GM21576 (cell line): ENCODE measurements around the gene OPALIN.

Source experiments
- ATAC-seq: cut with Tn5 transposase; IDR thresholded peaks from one replicate; pipeline ENCODE4 v1.9.1; 2021; ENCODE audit warnings: mild to moderate bottlenecking, moderate library complexity; ENCODE audit not compliant: unreplicated experiment

OPALIN gene

DNA sequence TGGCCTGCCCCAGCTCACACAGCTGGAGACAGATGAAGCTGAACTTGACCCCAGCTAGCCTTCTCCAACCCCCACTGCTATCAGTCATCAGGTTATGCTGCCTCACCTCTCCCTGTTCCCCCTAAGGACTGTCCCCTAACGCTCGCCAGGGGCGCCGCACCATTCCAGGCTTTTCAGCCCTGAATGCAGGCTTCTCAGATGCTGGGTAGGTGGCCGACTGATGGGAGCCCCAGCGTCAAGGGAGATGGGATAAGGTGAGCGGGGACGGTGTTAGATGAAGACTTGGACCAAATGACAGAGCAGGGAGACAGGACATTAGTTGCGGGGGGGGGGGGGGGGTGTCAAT, 15.8 kb upstream of the OPALIN start:
- no peak for ATAC-seq

DNA sequence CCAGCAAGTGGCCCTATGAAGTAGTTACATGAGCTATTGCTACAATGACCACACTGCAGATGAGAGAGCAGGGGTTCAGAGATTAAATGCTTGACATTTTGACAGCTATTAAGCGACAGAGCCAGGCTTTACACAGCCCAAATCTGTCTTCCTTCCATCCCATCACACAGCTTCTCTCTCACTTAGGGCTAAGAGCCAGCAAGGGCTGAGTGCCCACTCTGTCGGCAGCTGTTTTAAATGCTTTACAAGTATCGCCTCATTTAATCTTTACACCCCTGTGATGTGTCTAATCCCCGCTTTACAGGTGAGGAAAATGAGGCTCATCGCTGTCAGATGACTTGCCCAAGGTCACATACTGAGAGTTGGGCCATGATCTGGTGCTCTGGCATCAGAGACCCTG, 15.2 kb upstream of the OPALIN start:
- no peak for ATAC-seq

DNA sequence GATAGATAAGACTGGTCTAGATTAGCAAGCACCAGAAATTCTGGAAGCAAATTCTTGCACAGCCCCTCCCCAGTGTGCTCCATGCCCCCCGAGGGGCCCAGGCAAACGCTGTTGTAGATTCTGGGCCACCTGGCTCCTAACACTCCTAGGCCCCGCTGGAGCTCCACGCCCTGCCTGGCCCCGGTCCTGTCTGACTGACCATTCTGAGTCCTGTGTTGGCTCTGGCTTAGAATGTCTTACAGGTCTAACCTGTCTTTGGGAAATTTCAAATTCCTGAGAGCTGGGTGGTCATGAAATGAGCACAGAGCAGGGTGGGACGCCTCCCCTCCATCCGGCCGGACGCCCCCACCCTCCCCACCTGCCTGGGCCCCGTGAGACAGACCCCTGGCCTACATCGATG, 12.6 kb upstream of the OPALIN start:
- no peak for ATAC-seq

DNA sequence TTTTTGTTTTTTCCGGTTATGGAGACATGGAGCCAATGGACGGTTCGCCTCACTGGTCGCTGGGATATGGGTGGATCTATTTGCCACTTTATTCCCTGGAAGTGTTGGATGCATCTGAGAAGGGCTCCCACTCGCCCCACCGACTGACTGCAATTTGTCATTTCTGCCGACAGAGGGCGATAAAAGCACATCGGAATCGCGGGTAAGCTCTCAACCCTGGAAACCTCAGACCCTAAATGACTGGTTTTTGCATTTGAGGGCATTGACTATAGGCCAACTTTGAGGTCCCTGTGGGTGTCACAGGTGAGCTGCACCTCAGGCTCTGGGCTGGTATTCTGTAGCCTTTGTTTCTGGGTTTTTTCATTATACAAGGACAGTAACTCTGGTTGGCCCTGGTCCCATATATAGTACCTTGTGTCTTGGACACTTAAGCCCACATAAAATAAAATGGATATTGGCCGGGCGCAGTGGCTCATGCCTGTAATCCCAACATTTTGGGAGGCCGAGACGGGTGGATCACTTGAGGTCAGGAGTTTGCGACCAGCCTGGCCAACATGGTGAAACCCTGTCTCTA, 11.9 kb upstream of the OPALIN start:
- ATAC-seq = no peak

DNA sequence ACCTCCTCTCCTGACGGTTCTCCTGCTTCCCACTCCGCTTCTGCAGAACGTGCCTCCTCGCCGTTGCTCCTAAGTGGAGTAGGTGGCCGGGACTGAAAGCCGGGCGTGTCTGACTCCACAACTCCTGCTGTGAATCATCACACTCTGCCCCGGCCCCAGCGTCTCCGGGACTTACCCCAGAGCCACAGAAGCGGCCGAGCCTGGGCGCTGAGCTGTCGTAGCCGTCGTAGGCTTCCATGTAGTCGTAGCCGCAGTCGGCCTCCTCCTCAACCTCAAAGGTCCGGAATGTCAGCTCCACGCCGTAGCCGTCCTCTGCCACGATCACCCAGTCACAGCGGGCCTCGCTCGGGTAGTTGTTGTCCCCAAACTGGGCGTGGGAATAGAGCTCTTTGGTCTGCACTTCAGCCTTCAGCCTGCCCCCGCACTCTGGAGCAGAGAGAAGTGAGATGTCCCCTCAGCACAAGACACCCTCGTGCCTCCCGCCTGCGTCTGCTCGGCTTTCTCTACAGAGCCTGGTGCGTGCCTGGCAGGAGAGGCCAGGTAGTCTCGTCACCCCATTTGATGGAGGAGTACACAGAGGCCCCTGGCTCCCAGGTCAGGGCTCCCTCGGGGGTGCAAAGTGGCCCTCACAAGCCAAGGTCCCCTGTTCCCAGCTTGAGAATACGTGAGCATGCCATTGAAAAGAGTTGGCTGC, 11.2 kb upstream of the OPALIN start:
- no peak for ATAC-seq

DNA sequence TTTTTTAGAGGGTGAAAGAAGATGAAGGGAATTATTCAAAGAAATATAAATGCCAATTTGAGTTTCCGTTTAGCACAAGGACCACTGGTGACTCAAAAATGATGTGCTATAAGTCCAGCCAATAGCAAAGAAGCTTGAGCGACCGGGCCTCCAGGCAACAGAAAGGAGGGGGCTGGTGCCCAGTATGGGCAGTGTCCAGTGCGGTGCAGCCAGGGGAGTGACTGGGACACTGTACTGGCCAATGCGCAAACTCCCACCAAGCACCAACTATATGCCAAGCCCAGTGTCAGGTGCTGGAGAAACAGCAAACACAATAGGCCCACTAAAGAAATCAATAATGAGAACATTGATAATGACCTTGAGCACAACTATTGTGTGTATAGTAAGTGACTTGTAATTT, 10.2 kb upstream of the OPALIN start:
- ATAC-seq = no peak

DNA sequence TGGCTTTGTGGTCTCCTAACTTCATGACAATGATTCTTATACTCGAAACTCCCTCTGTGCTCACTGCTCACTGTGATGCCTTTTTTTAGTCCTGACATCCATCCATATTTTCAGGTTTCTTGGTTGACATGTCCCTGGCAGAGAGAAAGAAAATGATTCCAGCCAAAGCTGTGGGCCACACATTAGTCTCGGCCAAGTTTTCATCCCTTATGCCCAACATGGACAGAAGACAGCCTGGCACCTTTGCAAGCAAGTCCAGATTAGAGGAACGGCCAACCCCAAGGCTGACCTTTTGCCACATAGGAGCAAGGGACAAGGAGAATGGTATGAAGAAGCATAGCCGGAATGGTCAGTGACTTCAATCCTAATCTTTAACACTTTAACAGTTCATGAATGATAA, 8.7 kb upstream of the OPALIN start:
- ATAC-seq = no peak

DNA sequence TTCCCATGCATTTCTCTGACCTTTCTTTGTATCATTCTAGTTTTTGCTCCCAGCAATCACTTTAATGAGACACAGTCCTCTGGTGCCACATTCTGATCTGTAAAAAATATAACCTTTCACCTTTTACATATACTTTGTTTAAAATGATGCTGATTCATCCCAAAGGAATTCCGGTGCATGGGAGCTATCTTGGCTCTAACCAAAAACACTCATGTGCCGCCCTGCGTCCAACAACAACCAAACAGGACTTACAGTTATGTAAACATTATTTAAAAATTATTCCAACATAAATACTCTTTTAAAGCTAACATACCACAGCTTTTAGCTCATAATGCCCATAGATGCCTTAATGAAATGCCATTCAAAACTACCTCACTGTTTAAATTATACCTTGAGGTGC, 7.7 kb upstream of the OPALIN start:
- ATAC-seq = no peak

DNA sequence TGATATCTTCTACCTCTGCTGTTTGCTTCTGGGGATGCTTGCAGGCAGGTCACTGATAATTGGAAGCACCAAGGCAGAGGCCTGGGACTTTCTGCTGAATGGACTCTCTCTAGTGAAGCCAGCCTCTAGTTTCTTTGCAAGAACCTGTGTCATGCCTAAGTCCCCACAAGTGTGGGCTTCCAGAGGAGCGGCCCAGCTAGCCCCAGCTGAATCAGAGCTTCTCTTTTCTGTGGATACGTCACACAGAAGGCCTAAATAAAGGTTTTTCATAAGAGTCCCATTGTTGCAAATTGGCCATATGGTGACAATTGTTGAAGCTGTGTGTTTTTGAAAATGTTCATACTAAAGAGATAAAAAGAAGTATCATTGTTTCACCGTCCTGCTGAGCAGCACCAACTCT, 6.8 kb upstream of the OPALIN start:
- ATAC-seq = no peak

DNA sequence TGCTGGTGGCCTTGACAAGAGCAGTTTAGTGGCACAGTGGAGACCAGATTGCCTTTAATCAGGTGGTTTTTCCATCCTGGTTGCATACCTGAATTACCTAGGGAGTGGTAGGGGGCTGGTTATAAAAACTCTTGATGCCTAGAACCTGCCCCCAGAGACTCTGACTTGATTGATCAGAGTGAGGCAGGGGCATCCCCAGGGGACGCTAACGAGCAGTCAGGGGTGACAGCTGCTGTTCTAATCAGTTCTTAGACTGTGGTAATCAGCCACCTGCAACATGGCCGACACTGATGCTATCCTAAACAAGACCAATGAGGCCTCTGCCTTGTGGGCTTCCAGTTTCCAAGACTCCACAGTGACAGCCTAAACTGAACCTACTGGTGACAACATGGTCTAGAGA, 2.0 kb upstream of the OPALIN start:
- no peak for ATAC-seq

DNA sequence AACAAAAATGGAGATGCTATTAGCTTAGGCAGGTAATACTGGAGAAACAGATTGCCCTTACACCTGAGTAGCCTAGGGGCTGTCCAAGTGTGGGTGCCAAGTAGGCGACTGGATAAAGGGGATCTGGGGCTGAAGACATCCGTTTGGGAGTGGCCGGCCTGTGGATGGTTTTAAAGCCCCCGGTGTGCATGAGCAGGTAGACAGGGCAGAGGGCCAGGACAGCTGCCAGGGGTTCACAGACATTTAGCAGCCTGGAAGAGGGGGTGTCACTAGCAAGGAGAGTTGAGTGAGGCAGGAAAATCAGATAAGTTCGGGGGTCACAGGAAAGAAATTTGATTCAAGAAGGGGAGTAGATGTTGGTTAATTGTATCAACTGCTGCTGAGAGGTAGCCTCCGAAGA, 1.5 kb upstream of the OPALIN start:
- no peak for ATAC-seq

DNA sequence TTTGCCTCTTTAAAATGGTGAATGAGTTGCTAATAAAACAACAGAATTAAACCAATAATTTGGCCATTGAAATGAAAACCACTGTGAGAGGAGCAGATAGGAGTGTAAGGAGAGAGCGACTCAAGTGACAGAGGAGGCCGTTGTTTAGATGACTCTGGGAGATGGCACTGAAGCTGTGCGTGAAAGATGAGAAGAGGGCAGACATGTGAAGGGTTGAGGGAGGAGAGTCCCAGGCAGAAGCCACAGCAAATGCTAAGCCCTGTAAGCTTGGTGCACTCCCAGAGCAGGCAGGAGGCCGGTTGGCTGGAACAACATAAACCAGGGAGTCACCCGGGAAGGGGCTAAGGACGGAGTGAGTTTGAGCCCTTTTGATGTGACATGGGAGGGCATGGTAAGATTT, 814 bp upstream of the OPALIN start:
- ATAC-seq = no peak

DNA sequence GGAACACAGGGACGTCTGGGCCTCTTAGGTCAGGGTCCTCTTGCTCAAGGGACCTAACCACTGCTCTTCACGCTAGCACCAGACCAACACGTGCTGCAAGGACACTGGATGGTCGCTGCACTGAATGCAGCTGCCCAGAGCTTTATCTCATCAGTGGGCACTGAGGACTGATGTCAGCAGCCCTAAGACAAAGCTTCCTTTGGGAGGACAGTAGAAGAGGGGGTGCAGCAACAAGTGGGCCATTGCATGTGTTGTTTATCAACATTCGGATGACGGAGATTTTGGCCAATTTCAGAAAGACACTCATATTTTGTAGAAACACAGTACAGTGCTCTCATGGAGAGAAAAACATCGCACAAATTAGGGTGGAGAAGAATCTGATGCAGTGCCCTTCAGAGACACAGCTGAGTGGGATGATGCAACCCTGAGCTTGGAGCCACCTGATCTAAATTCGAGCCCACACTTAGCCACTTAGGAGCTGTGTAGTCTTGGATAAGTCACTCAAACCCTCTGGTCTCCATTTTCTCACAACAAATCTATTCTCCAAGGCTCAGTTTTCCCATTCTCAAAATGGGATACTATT, 1.7 kb downstream of the OPALIN start:
- no peak for ATAC-seq

DNA sequence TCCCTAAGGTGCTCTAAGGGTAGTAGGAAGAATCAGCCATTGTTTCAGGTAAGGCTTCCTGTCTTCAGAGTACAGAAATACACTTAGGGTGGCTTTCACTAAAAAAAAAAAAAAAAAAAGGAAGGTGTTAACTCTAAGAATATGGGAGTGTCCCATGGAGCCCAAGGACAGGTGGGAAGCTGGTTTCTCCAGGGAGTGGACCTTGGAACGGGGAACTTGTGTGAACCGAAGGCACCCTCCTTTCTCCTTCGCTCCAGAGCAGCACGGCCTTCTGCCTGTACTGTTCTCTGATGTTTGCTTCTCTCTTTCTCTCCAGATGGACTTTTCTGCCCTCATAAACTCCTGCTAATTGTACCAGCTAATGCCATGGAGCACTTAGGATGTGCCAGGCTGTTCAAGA, 6.2 kb downstream of the OPALIN start:
- no peak for ATAC-seq

DNA sequence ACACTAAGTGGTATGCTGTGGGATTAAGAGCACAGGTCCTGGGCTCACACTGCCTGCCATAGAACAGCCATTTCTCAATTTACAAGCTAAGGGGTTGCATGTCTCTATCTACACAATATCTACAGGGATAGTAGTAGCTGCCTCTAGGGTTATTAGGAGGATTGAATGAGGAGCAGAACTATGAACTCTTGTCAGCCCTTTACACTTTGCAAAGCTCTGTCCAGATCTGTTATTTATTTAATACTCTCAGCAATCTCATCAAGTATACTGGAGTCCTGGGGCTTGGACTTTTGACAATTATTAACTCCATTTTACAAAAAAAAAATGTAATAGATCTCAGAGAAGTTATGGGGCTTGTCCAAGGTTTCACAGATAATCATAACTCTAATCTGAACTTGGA, 6.8 kb downstream of the OPALIN start:
- ATAC-seq = no peak

DNA sequence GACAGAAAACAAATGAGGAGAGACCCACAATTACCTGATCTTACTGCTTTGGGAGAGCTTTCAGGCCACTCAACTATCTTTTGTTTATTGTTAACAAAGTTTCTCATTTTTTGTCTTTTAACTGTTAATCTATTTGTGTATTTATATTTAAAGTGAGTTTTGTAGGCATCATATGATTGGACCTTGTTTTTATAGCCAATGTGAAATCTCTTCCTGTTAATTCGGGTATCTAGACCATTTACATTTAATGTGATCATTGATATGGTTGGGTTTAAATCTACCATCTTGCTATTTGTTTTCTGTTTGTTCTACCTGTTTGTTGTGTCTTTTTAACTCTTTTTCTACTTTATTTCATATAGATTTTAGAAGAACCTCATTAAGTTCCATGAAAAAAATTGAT, 12.5 kb downstream of the OPALIN start:
- no peak for ATAC-seq

DNA sequence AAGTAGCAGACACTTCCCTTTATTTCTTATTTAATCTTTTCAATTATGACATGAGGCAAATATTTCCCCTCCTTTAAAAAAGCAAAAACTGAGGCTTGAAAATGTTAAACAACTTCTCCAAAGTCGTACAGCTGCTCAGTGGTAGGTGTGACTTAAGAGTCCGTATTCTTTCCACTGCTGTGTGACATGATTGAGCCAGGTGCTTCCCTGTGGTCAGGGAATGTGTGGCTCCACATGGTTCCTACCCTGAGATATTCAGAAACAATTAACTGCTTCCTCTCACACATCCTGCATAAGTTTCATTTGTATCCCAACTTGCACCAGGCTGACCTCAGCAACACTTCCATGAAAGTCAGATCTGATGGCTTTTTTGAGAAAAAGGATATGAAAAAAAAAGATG, 13.6 kb downstream of the OPALIN start:
- ATAC-seq = no peak

DNA sequence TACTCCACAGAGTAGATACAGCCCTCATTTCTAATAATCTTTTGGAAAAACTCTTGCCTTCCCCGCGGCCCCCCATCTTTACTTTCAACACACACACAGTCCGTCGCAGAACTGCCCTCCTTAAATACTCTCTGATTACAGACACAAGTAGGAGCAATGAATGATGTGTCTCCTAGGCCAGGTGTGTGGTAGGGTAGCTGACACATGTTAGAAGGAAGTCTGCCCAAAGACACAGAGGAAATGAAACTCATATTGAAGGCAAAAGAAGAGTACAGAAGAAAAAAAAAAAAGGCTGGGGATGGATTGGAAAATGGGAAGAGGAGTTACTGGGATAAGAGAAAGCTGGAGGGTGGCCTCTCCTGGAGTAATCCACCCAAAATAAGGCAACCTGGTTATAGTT, 14.6 kb downstream of the OPALIN start:
- ATAC-seq = no peak

DNA sequence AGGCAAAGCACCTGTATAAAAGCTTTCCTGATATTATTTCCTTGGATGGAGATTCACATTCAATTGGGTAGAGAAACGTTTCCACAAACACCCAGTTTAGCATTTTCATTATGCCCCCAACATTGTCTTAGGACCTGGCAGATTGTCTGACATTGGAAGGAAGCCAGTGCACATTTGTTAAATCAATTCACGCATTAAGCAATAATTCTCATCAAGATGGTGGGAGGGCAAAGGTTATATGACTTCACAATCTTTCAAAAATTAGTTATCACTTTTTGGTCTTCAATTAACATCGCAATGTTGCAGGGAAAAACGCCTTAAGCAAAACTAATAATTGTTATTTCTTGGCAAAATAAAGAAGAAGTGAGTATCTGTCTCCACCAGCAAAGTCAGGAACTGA, 16.4 kb downstream of the OPALIN start:
- no peak for ATAC-seq

DNA sequence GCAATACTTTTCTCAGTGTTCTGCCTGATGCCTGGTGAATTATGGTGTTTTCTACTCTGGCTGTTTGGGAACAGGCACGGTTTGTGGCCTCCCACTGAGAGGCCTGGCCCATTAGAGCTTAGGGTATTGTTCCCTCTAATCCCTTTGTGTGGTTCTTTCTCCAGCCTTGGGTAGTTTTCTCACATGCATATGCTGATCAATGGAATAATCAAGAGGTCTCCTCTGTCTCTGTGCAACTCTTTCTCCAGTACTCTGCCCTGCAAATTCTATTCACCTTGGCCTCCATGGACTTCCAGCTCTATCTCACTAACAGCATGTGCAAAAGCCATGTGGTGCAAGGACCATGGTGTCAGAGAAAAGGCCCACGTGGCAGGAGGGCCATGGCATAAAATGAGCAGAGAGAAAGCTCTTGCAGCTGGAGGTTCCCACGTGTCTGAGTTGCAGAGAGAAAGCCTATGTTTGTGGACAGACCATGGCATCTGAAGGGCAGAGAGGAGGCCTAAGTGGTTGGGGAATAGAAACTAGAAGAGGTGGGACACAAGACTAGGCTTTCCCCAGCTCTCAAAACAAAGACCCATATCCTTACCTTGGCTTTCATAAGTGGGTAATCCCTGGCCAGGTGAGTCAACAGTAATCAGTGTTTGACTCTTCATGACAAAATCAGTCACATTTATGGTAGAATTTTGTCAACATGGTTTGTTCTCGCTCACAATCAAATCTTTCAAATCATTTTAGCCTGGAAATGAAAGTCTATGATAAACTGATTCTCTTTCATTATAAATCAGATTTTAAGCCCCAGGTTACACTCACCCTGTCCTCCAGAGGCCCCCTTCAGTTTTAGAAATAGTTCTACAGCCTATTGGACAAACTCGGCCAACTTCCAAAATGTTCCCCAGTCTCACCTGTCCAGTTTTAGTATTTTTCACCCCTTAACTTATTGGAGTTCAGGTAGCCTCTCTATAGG, 17.3 kb downstream of the OPALIN start:
- ATAC-seq = no peak

DNA sequence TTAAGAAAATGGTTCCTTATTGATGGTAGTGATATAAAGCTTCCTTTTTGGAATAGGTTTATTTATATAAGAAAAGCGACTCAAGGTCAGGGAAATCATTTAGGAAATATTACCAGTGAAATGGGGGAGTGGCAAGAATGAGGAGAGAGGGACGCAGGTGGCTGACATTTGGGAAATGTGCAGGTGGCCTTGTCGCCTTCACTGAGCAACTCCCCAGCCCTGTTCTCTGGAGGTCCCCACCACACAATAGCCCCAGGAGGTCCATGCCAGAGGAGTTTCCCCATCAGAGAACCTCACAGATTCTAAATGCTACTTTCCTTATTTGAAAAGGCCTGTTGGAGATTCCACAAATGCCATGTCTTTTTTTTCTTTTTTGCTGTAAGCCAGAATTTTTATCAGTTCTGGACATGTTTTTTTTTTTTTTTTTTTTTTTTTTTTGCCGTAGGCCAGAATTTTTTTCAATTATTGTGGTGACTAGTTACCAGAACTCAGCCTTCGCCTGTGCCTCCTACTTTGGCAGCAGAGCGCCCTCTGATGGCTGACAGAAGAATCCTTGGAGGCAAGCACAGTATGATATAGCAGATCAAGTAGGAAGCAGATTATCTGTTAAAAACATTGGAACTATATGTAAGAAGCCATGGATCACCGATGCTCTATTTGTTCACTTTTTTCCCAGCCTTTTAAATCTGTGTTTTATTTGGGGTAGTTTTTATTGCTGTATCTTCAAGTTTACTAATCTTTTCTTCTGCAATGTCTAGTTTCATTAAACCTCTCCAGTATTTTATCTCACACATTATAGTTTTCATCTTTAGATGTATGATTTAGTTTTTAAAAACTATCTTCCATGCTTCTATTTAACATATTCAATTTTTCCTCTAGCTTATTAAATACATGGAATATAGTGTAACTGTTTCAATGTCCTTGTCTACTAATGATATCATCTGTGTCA, 18.6 kb downstream of the OPALIN start:
- peak; percentile 47 for ATAC-seq
